HEK293 (cell line): ENCODE measurements around the gene KATNB1.

Source experiments
- CTCF ChIA-PET: fragments of 350-600 bp; formaldehyde crosslinking; extraction: SDS; loops from one replicate; lab custom pipeline; 2021; ENCODE audit warnings: antibody characterized with exemption; lab: Yijun Ruan, JAX
- POLR2A ChIA-PET: fragments of 300-600 bp; formaldehyde crosslinking; extraction: SDS; loops from one replicate; lab custom pipeline; 2020; ENCODE audit warnings: antibody characterized with exemption, inconsistent platforms; lab: Yijun Ruan, JAX
- H3K27ac ChIP-seq: fragments of 200-500 bp; sonication (Bioruptor generic); 2 replicates; pipeline ENCODE4 v1.5.1; 2014; ENCODE audit warnings: low read depth, low read length, control low read depth, inconsistent platforms; ENCODE audit errors: extremely low read depth
- H3K36me3 ChIP-seq, 2 experiments: fragments of 200-500 bp in 1 of 2; sonication (Bioruptor generic) in 1 of 2; 1 replicate in 1 of 2; 2 replicates in 1 of 2; pipeline ENCODE4 v1.5.1; 2014 to 2017; ENCODE audit warnings: inconsistent platforms in 2 of 2, low read length in 2 of 2; ENCODE audit not compliant: control insufficient read depth in 2 of 2, insufficient read depth in 1 of 2
- H3K4me1 ChIP-seq: fragments of 200-500 bp; sonication (Bioruptor generic); 2 replicates; pipeline ENCODE4 v1.5.1; 2014; ENCODE audit warnings: mild to moderate bottlenecking, low read length, inconsistent platforms; ENCODE audit not compliant: control insufficient read depth, insufficient read depth
- H3K4me3 ChIP-seq: 2 replicates; pipeline ENCODE4 v1.5.1; 2011; ENCODE audit warnings: low read depth, mild to moderate bottlenecking, control low read depth, low read length, moderate library complexity
- H3K9me3 ChIP-seq: fragments of 200-500 bp; sonication (Bioruptor generic); 2 replicates; pipeline ENCODE4 v1.5.1; 2014; ENCODE audit warnings: low read depth, low read length, inconsistent platforms; ENCODE audit not compliant: control insufficient read depth, insufficient read depth
- KLF7 ChIP-seq: fragments of 450-650 bp; formaldehyde crosslinking; IDR thresholded peaks from 2 replicates; pipeline ENCODE4 v1.5.1; 2016; ENCODE audit warnings: missing biosample characterization, missing genetic modification characterization, borderline replicate concordance
- WT1 ChIP-seq: fragments of 450-650 bp; formaldehyde crosslinking; IDR thresholded peaks from 2 replicates; pipeline ENCODE4 v1.5.1; 2016; ENCODE audit warnings: missing biosample characterization, missing genetic modification characterization
- ZBTB17 ChIP-seq: fragments of 450-650 bp; formaldehyde crosslinking; IDR thresholded peaks from 2 replicates; pipeline ENCODE4 v1.5.1; 2016; ENCODE audit warnings: missing biosample characterization, missing genetic modification characterization
- ZFP3 ChIP-seq: fragments of 450-650 bp; formaldehyde crosslinking; IDR thresholded peaks from 2 replicates; pipeline ENCODE4 v1.5.1; 2016; ENCODE audit warnings: low read depth, missing biosample characterization, missing genetic modification characterization
- ZFP41 ChIP-seq: fragments of 450-650 bp; formaldehyde crosslinking; IDR thresholded peaks from 2 replicates; pipeline ENCODE4 v1.5.1; 2016; ENCODE audit warnings: missing biosample characterization, missing genetic modification characterization, borderline replicate concordance
- ZNF132 ChIP-seq: fragments of 450-650 bp; formaldehyde crosslinking; IDR thresholded peaks from 2 replicates; pipeline ENCODE4 v1.5.1; 2017; ENCODE audit warnings: missing biosample characterization, missing genetic modification characterization, borderline replicate concordance
- ZNF350 ChIP-seq: fragments of 450-650 bp; formaldehyde crosslinking; IDR thresholded peaks from 2 replicates; pipeline ENCODE4 v1.5.0; 2017; ENCODE audit warnings: missing biosample characterization, mild to moderate bottlenecking, missing genetic modification characterization
- ZNF366 ChIP-seq: fragments of 450-650 bp; formaldehyde crosslinking; conservative IDR thresholded peaks from 2 replicates; pipeline ENCODE4 v1.5.1; 2016; ENCODE audit warnings: missing biosample characterization, missing genetic modification characterization
- ZNF473 ChIP-seq: fragments of 450-650 bp; formaldehyde crosslinking; IDR thresholded peaks from 2 replicates; pipeline ENCODE4 v1.5.1; 2017; ENCODE audit warnings: missing biosample characterization, missing genetic modification characterization
- ZNF529 ChIP-seq: fragments of 450-650 bp; formaldehyde crosslinking; IDR thresholded peaks from 2 replicates; pipeline ENCODE4 v1.5.1; 2017; ENCODE audit warnings: missing genetic modification characterization, missing biosample characterization; ENCODE audit not compliant: insufficient replicate concordance
- ZNF530 ChIP-seq: fragments of 450-650 bp; formaldehyde crosslinking; IDR thresholded peaks from 2 replicates; pipeline ENCODE4 v1.5.1; 2016; ENCODE audit warnings: low read depth, missing biosample characterization, missing genetic modification characterization
- ZNF621 ChIP-seq: fragments of 450-650 bp; formaldehyde crosslinking; IDR thresholded peaks from 2 replicates; pipeline ENCODE4 v1.5.1; 2017; ENCODE audit warnings: missing biosample characterization, missing genetic modification characterization
- ZNF664 ChIP-seq: fragments of 450-650 bp; formaldehyde crosslinking; IDR thresholded peaks from 2 replicates; pipeline ENCODE4 v1.5.1; 2016; ENCODE audit warnings: missing biosample characterization, missing genetic modification characterization
- ZNF701 ChIP-seq: fragments of 450-650 bp; formaldehyde crosslinking; IDR thresholded peaks from 2 replicates; pipeline ENCODE4 v1.5.1; 2016; ENCODE audit warnings: missing biosample characterization, missing genetic modification characterization
- ZSCAN23 ChIP-seq: fragments of 450-650 bp; formaldehyde crosslinking; IDR thresholded peaks from 2 replicates; pipeline ENCODE4 v1.5.1; 2016; ENCODE audit warnings: missing biosample characterization, missing genetic modification characterization
- TF ChIP-seq, protein P1 (sequence below): fragments of 450-650 bp; formaldehyde crosslinking; IDR thresholded peaks from 2 replicates; pipeline ENCODE4 v1.5.1; 2016; ENCODE audit warnings: missing biosample characterization, missing genetic modification characterization, borderline replicate concordance
- TF ChIP-seq, protein P2 (sequence below): fragments of 450-650 bp; formaldehyde crosslinking; IDR thresholded peaks from 2 replicates; pipeline ENCODE4 v1.5.1; 2017; ENCODE audit warnings: missing biosample characterization, missing genetic modification characterization

Gene KATNB1

DNA sequence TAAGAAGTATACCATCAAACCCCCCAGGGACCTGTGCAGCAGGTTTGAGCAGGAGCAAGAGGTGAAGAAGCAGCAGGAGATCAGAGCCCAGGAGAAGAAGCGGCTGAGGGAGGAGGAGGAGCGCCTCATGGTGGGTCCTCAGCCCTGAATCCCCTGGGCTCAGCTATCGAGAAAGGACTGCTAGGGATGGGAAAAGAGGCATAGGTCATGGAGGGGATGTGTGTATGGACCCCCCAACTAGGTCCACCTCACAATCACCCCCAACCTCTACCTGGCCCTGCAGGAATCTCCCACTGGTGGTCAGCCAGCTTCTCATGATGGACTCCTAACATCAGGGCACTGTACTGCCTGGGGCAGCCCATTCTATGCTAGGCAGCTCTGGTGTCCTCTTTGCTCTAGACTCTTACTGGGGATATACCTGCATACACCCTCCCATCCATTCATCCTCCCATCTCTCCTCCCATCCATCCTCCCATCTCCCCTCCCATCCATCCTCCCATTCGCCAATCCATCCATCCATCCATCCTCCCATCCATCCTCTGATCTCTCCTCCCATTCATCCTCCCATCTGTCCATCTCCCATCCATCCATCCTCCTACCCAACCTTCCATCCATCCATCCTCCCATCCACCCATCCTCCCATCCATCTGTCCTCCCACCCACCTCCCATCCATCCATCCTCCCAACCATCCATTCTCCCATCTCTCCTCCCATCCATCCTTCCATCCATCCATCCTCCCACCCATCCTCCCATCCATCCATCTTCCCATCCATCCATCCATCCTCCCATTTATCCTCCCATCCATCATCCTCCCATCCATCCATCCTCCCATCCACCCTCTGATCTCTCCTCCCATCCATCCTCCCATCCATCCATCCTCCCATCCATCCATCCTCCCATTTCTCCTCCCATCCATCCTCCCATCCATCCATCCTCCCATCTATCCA, 30.4 kb upstream of the KATNB1 start:
- H3K9me3 ChIP-seq: no peaks in the 10 kb centered on the region
- ChIA-PET CTCF (no interaction called here), POLR2A (no interaction called here)
- H3K27ac ChIP-seq: no peak overlapping the region
- TF ChIP-seq ZFP41 (tag by site-specific recombination): no peak
- no peak for TF ChIP-seq ZNF529
- no peak for TF ChIP-seq ZNF132 (tag by site-specific recombination)
- no peak for TF ChIP-seq ZNF701 (tag by site-specific recombination)
- no peak for TF ChIP-seq ZNF473
- no peak for TF ChIP-seq ZNF530 (tag by site-specific recombination)
- no peak for TF ChIP-seq ZNF664 (tag by site-specific recombination)
- TF ChIP-seq WT1 (tag by site-specific recombination): peak; percentile 77
- peak; percentile 86 for TF ChIP-seq ZBTB17 (tag by site-specific recombination)
- TF ChIP-seq ZNF350 (tag by site-specific recombination): no peak
- TF ChIP-seq ZNF366 (tag by site-specific recombination): peak; percentile 89
- no peak for TF ChIP-seq KLF7
- TF ChIP-seq ZFP3: no peak
- no peak for TF ChIP-seq ZNF621
- no peaks in the 10 kb centered on the region for H3K36me3 ChIP-seq
- H3K4me1 ChIP-seq: no peaks in the 10 kb centered on the region
- no peak overlapping the region for H3K4me3 ChIP-seq

DNA sequence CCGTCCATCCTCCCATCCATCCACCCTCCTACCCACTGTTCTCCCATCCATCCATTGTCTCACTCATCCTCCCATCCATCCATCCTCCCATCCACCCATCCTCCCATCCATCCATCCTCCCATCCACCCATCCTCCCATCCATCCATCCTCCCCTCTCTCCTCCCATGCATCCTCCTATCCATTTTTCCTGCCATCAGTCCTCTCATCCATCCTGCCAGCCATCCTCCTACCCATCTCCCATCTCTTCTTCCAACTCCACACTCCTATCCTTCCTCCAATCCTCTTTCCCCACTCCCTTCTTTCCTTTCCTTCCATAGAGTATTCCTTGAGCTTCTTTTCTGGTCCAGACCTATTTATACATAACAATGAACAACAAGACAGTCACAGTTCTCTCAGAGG, 28.9 kb upstream of the KATNB1 start:
- no peaks in the 10 kb centered on the region for H3K4me1 ChIP-seq
- TF ChIP-seq ZSCAN23 (tag by site-specific recombination): no peak
- TF ChIP-seq ZNF366 (tag by site-specific recombination): peak; percentile 62; the same call in 1 of the 2 replicates
- TF ChIP-seq, protein P1, sequence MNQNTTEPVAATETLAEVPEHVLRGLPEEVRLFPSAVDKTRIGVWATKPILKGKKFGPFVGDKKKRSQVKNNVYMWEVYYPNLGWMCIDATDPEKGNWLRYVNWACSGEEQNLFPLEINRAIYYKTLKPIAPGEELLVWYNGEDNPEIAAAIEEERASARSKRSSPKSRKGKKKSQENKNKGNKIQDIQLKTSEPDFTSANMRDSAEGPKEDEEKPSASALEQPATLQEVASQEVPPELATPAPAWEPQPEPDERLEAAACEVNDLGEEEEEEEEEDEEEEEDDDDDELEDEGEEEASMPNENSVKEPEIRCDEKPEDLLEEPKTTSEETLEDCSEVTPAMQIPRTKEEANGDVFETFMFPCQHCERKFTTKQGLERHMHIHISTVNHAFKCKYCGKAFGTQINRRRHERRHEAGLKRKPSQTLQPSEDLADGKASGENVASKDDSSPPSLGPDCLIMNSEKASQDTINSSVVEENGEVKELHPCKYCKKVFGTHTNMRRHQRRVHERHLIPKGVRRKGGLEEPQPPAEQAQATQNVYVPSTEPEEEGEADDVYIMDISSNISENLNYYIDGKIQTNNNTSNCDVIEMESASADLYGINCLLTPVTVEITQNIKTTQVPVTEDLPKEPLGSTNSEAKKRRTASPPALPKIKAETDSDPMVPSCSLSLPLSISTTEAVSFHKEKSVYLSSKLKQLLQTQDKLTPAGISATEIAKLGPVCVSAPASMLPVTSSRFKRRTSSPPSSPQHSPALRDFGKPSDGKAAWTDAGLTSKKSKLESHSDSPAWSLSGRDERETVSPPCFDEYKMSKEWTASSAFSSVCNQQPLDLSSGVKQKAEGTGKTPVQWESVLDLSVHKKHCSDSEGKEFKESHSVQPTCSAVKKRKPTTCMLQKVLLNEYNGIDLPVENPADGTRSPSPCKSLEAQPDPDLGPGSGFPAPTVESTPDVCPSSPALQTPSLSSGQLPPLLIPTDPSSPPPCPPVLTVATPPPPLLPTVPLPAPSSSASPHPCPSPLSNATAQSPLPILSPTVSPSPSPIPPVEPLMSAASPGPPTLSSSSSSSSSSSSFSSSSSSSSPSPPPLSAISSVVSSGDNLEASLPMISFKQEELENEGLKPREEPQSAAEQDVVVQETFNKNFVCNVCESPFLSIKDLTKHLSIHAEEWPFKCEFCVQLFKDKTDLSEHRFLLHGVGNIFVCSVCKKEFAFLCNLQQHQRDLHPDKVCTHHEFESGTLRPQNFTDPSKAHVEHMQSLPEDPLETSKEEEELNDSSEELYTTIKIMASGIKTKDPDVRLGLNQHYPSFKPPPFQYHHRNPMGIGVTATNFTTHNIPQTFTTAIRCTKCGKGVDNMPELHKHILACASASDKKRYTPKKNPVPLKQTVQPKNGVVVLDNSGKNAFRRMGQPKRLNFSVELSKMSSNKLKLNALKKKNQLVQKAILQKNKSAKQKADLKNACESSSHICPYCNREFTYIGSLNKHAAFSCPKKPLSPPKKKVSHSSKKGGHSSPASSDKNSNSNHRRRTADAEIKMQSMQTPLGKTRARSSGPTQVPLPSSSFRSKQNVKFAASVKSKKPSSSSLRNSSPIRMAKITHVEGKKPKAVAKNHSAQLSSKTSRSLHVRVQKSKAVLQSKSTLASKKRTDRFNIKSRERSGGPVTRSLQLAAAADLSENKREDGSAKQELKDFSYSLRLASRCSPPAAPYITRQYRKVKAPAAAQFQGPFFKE (tag by site-specific recombination): no peak
- TF ChIP-seq, protein P2, sequence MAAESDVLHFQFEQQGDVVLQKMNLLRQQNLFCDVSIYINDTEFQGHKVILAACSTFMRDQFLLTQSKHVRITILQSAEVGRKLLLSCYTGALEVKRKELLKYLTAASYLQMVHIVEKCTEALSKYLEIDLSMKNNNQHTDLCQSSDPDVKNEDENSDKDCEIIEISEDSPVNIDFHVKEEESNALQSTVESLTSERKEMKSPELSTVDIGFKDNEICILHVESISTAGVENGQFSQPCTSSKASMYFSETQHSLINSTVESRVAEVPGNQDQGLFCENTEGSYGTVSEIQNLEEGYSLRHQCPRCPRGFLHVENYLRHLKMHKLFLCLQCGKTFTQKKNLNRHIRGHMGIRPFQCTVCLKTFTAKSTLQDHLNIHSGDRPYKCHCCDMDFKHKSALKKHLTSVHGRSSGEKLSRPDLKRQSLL (tag by site-specific recombination): no peak
- no peak overlapping the region for H3K4me3 ChIP-seq
- H3K27ac ChIP-seq: no peak overlapping the region
- no peaks in the 10 kb centered on the region for H3K36me3 ChIP-seq
- CTCF ChIA-PET: interaction anchor here (1.2 kb wide), 1 partner anchor 16 kb away, joined by 3 read pairs; no protein-coding TSS in a partner anchor
- POLR2A ChIA-PET: interaction anchor here (0.7 kb wide), 1 partner anchor 923 kb away, joined by 3 read pairs; the partner anchor contains the start of gene CNOT1
- H3K9me3 ChIP-seq: no peaks in the 10 kb centered on the region
